ENCODE results near the gene ECI2.

ECI2 gene

GRCh38 chr6:4084444-4085331 is 50.7 kb downstream of the ECI2 start:
- ATAC-seq (replicated peaks; ENCODE audit: extremely low read depth, poor library complexity, severe bottlenecking) = no peak
- Mint-ChIP-seq H3K9me3 (no peaks in the 10 kb centered on the region), H3K36me3 (ENCODE audit: insufficient read depth) (no peaks in the 10 kb centered on the region), H3K4me3 (no peak overlapping the region), H3K4me1 (no peaks in the 10 kb centered on the region), H3K27me3 (no peaks in the 10 kb centered on the region), H3K27ac (ENCODE audit: low read depth) (no peak overlapping the region)
- no peak for DNase-seq (ENCODE audit: low spot score in 2 of 2)

GRCh38 chr6:4078691-4079471 is 56.5 kb downstream of the ECI2 start, which contains the start of gene FAM217A:
Gene FAM217A (minus strand): TSS chr6:4079137. CDS start chr6:4077414, 1,723 bp downstream.
- no peak for DNase-seq (ENCODE audit: low spot score in 2 of 2)
- no peaks in the 10 kb centered on the region for H3K4me1 Mint-ChIP-seq
- no peaks in the 10 kb centered on the region for H3K9me3 Mint-ChIP-seq
- ATAC-seq (replicated peaks; ENCODE audit: extremely low read depth, poor library complexity, severe bottlenecking) = no peak
- no peaks in the 10 kb centered on the region for H3K36me3 Mint-ChIP-seq (ENCODE audit: insufficient read depth)
- H3K4me3 Mint-ChIP-seq = no peak within 1 kb of the TSS
- no peak within 1 kb of the TSS for H3K27ac Mint-ChIP-seq (ENCODE audit: low read depth)
- peaks cover 26% of the 10 kb centered on the region for H3K27me3 Mint-ChIP-seq

- Mint-ChIP-seq H3K27me3 (peaks cover 26% of the 10 kb centered on the region), H3K4me1 (no peaks in the 10 kb centered on the region), H3K4me3 (no peak overlapping the region), H3K27ac (ENCODE audit: low read depth) (no peak overlapping the region), H3K36me3 (ENCODE audit: insufficient read depth) (no peaks in the 10 kb centered on the region), H3K9me3 (no peaks in the 10 kb centered on the region)
- ATAC-seq (replicated peaks; ENCODE audit: extremely low read depth, poor library complexity, severe bottlenecking) = no peak
- no peak for DNase-seq (ENCODE audit: low spot score in 2 of 2)
Observed at GRCh38 chr6:4074478-4075235, 60.7 kb downstream of the ECI2 start.

DNA sequence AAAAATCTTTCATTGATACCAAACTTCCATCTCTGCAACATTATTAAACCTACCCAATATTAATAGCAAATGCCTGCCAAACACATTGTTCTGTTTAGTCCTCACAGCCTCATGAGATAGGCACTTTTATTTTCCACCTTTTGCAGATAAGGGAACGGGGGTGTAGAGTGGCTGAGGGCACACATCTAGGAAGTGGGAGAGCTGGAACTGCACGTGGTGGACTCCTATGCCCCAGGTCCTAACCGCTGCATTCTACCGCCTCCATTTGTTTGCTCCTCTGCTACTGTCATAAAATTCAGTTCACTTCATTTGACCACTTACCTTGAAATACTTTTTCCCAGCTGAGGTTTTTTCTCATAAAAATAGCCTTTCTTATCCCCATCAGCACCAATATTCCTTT is 64.0 kb downstream of the ECI2 start:
- H3K27me3 Mint-ChIP-seq = peaks cover 8% of the 10 kb centered on the region
- no peaks in the 10 kb centered on the region for H3K4me1 Mint-ChIP-seq
- H3K9me3 Mint-ChIP-seq = no peaks in the 10 kb centered on the region
- no peak overlapping the region for H3K27ac Mint-ChIP-seq (ENCODE audit: low read depth)
- DNase-seq (ENCODE audit: low spot score in 2 of 2) = no peak
- ATAC-seq (replicated peaks; ENCODE audit: extremely low read depth, poor library complexity, severe bottlenecking) = no peak
- no peak overlapping the region for H3K4me3 Mint-ChIP-seq
- H3K36me3 Mint-ChIP-seq (ENCODE audit: insufficient read depth) = no peaks in the 10 kb centered on the region

DNA sequence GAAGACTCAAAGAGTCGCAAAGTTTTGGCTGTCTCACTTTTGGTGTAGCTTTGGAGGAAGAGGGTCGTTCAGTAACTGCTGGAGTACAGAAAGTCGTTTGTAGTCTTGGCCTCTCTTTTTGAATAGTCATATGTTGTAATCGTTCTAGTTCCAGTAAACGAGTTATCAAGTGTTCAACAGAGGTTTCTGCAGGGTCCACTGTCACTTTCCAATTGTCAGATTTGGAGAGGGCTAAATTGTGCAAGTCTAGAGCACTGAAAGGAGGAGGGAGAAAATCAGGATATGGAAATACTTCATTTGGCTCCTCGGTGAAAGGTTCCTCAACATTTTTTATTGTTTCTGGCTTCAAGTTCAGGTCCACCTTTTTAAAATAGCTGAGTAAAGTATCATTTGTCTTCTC is 66.2 kb downstream of the ECI2 start:
- Mint-ChIP-seq H3K36me3 (ENCODE audit: insufficient read depth) (peaks cover 12% of the 10 kb centered on the region), H3K9me3 (no peaks in the 10 kb centered on the region), H3K4me3 (no peak overlapping the region), H3K27ac (ENCODE audit: low read depth) (no peak overlapping the region), H3K4me1 (no peaks in the 10 kb centered on the region), H3K27me3 (no peaks in the 10 kb centered on the region)
- DNase-seq (ENCODE audit: low spot score in 2 of 2) = no peak
- ATAC-seq (replicated peaks; ENCODE audit: extremely low read depth, poor library complexity, severe bottlenecking) = no peak

DNA sequence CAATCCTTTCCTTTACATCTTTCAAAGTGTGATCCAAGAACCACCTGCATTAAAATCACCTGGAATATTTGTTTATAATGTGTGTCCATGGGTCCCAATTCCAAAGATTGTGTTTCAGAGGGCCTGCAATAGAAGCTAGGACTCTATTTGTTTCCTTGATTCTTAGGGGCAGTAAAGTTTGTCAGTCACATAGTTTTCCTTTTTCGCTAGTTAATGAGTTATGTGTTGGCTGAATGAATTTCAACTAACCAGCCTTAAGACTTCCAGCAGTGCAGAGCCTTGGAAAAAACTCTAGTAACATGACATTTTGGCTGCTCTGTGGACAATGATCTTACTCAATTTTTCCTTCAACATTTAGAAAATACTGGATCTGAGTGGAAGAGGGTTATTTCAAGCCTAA is 67.7 kb downstream of the ECI2 start:
- DNase-seq (ENCODE audit: low spot score in 2 of 2) (no peak), ATAC-seq (replicated peaks; ENCODE audit: extremely low read depth, poor library complexity, severe bottlenecking) (no peak)
- Mint-ChIP-seq H3K27me3 (no peaks in the 10 kb centered on the region), H3K9me3 (no peaks in the 10 kb centered on the region), H3K36me3 (ENCODE audit: insufficient read depth) (peaks cover 25% of the 10 kb centered on the region), H3K27ac (ENCODE audit: low read depth) (no peak overlapping the region), H3K4me1 (no peaks in the 10 kb centered on the region), H3K4me3 (no peak overlapping the region)

GRCh38 chr6:4066029-4066755 is 69.2 kb downstream of the ECI2 start:
- no peaks in the 10 kb centered on the region for H3K9me3 Mint-ChIP-seq
- H3K4me3 Mint-ChIP-seq = no peak overlapping the region
- H3K27ac Mint-ChIP-seq (ENCODE audit: low read depth) = no peak overlapping the region
- H3K36me3 Mint-ChIP-seq (ENCODE audit: insufficient read depth) = peaks cover 31% of the 10 kb centered on the region
- H3K4me1 Mint-ChIP-seq = no peaks in the 10 kb centered on the region
- ATAC-seq (replicated peaks; ENCODE audit: extremely low read depth, poor library complexity, severe bottlenecking) (no peak), DNase-seq (ENCODE audit: low spot score in 2 of 2) (no peak)
- H3K27me3 Mint-ChIP-seq = no peaks in the 10 kb centered on the region
